ENCODE results near the gene SNF8.

- TF ChIP-seq RAD21 (conservative IDR thresholded peaks at IDR 0.05) (no peak), POLR2AphosphoS5 (IDR thresholded peaks at IDR 0.05) (no peak), EZH2 (IDR thresholded peaks at IDR 0.05; ENCODE audit: borderline replicate concordance, insufficient read depth, low read length, poor library complexity, severe bottlenecking) (no peak), TAF1 (IDR thresholded peaks at IDR 0.05; ENCODE audit: low read depth) (no peak), REST (IDR thresholded peaks at IDR 0.05; ENCODE audit: borderline replicate concordance) (no peak)
- TF ChIP-seq, protein P1, sequence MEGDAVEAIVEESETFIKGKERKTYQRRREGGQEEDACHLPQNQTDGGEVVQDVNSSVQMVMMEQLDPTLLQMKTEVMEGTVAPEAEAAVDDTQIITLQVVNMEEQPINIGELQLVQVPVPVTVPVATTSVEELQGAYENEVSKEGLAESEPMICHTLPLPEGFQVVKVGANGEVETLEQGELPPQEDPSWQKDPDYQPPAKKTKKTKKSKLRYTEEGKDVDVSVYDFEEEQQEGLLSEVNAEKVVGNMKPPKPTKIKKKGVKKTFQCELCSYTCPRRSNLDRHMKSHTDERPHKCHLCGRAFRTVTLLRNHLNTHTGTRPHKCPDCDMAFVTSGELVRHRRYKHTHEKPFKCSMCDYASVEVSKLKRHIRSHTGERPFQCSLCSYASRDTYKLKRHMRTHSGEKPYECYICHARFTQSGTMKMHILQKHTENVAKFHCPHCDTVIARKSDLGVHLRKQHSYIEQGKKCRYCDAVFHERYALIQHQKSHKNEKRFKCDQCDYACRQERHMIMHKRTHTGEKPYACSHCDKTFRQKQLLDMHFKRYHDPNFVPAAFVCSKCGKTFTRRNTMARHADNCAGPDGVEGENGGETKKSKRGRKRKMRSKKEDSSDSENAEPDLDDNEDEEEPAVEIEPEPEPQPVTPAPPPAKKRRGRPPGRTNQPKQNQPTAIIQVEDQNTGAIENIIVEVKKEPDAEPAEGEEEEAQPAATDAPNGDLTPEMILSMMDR (IDR thresholded peaks at IDR 0.05; ENCODE audit: poor library complexity, severe bottlenecking) = no peak
Observed at GRCh38 chr17:48992444-48992843, 47.8 kb upstream of the SNF8 start.
